GM12864 (cell line): ENCODE data around the gene GREM1.

Experiments
- DNase-seq: peaks from one replicate; pipeline ENCODE4 v3.0.0-alpha.2; 2011; ENCODE audit warnings: low read depth
- H3K4me3 ChIP-seq: 2 replicates; pipeline ENCODE4 v1.5.1; 2011; ENCODE audit warnings: mild to moderate bottlenecking, low read depth, low read length, control low read depth
- TF ChIP-seq, protein P1 (sequence below): IDR thresholded peaks from 2 replicates; pipeline ENCODE4 v1.5.1; 2011; ENCODE audit warnings: low read depth, mild to moderate bottlenecking, moderate library complexity, low read length, control low read depth, inconsistent platforms; ENCODE audit errors: missing control alignments

The GREM1 gene

DNA sequence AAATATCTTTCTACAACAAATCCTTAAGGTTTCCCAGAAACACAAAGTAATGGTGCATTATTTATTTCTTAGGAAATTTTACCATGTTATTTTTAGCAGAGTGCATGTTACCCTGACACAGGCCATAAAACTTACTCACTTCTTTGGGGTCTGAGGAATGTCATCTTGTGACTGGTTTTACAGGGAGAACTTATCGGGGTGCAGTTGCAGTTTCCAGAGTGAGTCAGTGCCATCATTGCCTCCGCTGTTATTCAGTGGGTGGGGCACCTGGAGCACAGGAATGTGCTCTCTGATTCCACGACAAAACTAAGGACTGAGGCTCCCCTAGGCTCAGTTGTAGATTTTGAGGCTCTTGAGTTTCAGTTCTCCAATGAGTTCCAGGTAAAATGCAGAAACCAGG is 11.1 kb upstream of the GREM1 start:
- TF ChIP-seq, protein P1, sequence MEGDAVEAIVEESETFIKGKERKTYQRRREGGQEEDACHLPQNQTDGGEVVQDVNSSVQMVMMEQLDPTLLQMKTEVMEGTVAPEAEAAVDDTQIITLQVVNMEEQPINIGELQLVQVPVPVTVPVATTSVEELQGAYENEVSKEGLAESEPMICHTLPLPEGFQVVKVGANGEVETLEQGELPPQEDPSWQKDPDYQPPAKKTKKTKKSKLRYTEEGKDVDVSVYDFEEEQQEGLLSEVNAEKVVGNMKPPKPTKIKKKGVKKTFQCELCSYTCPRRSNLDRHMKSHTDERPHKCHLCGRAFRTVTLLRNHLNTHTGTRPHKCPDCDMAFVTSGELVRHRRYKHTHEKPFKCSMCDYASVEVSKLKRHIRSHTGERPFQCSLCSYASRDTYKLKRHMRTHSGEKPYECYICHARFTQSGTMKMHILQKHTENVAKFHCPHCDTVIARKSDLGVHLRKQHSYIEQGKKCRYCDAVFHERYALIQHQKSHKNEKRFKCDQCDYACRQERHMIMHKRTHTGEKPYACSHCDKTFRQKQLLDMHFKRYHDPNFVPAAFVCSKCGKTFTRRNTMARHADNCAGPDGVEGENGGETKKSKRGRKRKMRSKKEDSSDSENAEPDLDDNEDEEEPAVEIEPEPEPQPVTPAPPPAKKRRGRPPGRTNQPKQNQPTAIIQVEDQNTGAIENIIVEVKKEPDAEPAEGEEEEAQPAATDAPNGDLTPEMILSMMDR, result no peak
- no peak for DNase-seq
- no peak overlapping the region for H3K4me3 ChIP-seq

DNA sequence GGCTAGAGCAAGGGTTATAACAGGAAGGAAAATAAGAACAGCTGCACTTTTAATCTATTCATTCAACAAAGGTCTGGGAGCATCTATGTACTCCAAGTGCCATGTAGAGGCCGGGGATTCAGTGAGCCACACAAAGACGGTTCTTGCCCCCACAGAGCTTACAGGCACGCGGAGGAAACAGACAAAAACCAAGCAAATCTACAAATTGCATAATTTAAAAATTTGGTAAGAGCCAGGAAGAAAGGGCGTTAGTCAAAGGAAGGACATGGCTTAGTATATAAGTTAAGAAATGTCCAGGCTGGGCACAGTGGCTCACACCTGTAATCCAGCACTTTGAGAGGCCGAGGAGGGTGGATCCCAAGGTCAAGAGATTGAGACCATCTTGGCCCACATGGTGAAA is 10.4 kb upstream of the GREM1 start:
- no peak overlapping the region for H3K4me3 ChIP-seq
- TF ChIP-seq, protein P1, result no peak
- DNase-seq, result no peak

DNA sequence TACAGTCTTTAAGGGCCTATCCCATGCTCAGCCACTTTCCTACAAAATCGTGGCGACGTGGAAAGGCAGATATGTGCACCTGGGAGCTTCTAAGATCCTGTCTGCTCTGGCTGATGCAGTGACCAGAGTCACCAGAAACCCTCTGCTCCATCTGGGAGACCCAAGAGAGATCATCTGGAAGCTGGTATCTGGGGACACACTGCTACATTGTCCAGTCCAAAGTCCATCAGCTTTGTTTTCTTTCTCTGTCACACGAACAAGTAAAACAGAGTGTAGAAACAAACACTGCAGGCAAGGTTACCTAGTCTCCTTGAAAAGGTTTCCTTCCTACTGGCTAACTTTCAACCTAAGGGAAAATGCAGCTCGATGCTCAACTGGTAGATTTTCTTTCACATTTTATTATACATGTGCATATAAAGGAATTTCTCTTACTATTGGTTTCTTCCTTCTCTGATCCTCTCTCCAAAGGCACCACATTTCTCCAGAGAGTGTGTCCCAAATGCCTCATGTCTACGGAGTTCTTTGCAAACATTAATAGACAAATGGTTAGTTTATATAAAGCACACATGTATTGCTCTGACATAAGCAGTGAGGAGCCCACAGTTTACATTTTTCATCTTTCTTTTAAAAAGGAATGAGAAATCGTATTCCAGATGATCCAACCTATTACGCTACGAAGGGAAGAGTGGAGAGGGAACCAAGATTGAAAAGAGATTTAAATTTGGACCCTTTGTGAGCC is 8.3 kb upstream of the GREM1 start:
- TF ChIP-seq, protein P1, result no peak
- DNase-seq, result no peak
- no peak overlapping the region for H3K4me3 ChIP-seq

DNA sequence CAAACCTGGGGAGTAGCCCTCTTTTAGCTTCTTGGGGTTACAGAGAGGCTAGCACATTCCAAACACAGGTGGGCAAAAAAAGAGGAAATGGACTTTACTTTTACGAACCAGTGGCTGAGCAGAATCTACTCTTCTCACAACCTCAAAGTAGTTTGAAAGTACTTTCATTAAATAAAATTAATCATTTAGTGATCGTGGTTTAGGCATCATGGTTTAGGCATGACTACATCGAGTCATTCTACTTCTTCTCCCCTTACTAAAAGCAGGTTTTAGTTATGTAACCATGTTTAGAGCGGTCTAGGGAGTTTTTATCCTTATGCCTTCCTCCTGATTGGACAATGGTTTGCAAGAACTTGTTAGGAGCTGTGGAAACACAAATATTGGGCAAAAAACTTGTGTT is 2.5 kb upstream of the GREM1 start:
- no peak overlapping the region for H3K4me3 ChIP-seq
- DNase-seq, result no peak
- TF ChIP-seq, protein P1, result no peak

DNA sequence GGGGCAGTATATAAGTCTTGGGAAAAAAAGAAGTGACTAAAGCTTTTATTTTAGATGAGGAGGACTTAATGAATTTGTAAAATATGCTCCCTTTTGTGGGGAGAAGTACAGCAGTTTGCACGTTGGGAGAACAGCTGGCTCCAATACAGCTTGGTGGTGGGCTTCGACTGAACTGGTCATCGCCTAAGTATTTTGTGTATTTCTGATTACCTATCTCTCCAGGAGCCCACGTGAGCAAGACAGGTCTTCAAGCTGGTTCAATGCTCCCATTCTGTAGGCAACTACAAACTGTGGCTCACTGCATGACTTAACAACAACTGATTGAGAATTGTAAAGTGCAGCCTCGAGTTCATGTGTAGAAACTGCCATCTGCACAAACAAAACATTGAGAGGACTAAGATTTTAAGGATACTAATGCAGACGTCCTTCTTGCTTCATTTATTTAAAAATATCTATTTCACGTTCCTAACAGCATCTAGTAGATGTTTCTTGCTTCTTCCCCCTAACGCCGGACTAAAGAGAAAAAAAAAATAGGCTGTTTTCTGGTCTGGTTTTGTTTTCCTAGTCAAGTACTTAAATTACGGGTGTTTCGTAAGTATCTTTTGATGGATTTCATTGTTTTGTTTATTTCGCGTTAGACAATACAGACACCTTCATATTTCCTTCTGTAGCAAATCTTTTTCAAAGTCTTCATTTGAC is 1.4 kb upstream of the GREM1 start:
- H3K4me3 ChIP-seq, result no peak overlapping the region
- TF ChIP-seq, protein P1, result no peak
- DNase-seq, result no peak

DNA sequence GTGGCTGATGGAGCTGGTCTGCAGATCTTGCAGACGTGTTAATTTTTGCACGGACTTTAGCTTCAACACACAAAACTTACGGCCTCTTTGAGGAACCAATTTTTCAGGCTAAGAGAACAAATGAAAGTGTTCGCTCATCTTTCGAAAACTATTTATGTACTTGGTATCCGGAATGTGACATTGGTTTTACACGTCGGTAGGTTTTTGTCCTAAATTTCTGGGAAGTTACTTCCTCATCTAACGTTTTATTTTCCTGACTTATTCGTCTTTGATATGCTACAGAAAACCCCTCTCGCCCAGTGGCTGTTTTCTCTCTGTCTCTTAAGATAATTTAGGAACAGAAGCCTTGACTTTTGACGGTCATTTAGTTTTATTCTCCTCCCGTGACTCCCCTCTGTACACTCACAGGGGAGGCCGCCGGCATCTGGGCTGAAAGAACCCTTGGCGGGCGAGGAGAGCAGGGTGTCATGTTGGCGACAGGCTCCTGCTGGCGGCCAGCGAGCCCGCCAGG is 834 bp upstream of the GREM1 start:
- H3K4me3 ChIP-seq, result no peak overlapping the region
- no peak for DNase-seq
- TF ChIP-seq, protein P1, result no peak
